Activated CD8-positive, alpha-beta memory T cell treated with anti-CD3 and anti-CD28 coated beads, Interleukin-2, amount 50 U/mL, for 1 hour (primary cell): ENCODE data around the gene SEC23B.
"Not testable (repeated sequence)": the region's sequence is repeated elsewhere in the genome, so short reads cannot be mapped to it uniquely, and the experiment has no call there.

Experiments used
- DNase-seq: peaks from one replicate; pipeline ENCODE4 v3.0.0-alpha.2; 2020; ENCODE audit errors: extremely low read depth

The SEC23B gene

GRCh38 chr20:18526761-18527160, 19.0 kb downstream of the SEC23B start:
- not testable (repeated sequence) for DNase-seq

DNA sequence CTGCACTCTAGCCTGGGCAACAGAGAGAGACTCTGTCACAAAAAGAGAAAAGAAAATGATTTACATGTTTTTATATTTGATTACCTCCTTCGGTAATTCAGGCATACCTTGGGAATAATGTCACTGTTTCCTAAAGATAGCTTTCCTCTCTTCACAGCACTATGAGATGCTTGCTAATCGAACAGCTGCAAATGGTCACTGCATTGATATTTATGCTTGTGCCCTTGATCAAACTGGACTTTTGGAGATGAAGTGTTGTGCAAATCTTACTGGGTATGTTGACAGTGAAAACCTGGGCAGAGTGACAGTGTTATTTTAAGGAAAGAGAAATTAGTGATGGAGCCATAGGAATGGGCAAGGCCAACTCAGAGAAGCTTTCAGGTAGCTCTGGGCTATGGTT, 19.6 kb downstream of the SEC23B start:
- no peak for DNase-seq

GRCh38 chr20:18527836-18528235, 20.1 kb downstream of the SEC23B start:
- DNase-seq, result no peak

DNA sequence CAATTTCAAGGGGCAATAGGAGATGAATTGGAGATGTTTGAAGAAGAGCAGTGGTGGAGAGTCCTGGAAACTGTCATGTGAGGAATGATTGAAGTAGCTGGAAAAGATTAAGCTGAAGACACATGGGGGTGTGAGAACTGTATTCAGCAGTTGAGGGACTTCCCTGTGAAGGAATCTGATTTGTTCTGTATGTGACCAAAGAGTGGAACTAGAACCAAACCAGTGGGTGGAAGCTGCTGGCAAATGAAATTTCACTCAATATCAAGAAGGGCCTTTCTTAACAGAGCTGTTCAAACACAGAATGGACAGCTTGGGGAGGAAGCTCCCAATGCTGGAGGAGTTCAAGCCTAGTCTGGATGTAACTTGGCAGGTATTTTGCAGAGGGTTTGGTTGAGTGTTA, 21.3 kb downstream of the SEC23B start:
- no peak for DNase-seq

DNA sequence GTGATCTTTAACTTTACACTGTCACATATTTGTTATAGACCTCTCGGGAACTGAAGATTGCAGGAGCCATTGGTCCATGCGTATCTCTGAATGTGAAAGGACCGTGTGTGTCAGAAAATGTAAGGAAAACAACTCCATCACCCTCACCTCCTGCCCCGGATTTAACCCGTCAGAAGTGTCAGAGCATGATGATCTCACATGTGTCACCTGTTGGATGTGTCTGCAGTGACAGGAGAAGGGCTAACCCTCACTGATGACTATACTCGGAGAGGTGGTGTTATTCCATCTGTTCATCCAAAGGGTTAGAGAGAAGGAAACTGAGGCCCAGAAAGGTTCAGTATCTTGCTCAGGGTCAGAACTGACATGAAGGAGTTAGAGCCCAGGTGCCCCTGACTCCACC, 24.9 kb downstream of the SEC23B start:
- no peak for DNase-seq

- DNase-seq, result no peak
Observed at GRCh38 chr20:18533491-18533890, 25.8 kb downstream of the SEC23B start.

- DNase-seq, result no peak
Observed at GRCh38 chr20:18533978-18534644, 26.4 kb downstream of the SEC23B start.

DNA sequence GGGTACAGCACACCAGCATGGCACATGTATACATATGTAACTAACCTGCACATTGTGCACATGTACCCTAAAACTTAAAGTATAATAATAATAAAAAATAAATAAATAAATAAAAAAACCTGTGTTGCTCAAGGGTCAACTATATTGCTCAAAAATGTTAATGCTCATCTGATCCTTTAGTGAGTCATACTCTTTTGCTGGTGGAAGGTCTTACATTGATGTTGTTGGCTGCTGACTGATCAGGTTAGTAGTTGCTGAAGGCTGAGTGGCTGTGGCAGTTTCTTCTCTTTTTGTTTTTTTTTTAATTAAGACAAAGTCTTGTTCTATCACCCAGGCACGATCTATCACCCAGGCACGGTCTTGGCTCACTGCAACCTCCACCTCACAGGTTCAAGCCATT, 29.9 kb downstream of the SEC23B start:
- DNase-seq, result no peak

DNA sequence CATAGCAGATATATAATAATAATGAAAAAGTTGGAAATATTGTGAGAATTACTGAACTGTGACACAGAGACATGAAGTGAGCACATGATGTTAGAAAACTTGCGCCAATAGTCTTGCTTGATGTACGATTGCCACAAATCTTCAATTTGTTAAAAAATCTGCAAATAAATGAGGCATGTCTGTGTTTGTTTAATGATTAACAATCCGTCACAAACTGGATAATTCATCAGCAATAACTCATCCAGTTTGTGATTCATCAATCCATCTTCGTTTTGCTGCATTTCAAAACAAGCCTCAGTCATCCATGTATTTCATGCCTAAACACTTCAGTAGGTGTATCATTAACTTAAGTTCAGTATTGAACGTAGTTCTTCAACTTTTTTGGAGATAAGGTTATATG, 34.0 kb downstream of the SEC23B start:
- no peak for DNase-seq

DNA sequence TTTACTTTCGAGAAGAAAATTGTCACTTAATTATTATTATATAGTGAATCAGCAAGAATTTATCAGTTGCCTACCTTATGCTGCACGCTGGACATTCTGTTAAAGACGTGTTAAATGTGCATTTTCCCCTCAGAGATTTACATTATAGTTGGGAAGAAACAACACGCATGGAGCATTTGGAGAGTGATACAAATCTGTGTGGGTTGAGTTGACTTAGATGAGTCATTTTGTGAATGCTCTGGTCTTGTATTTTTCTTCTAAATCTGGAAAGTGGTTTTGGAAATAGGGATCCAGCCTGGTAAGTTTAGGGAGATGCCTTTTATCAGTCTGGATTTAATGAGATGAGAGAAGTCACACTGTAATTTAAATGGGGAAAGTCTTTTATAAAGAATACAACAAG, 35.5 kb downstream of the SEC23B start:
- DNase-seq, result no peak

GRCh38 chr20:18543932-18544331, 36.2 kb downstream of the SEC23B start:
- DNase-seq, result no peak

DNA sequence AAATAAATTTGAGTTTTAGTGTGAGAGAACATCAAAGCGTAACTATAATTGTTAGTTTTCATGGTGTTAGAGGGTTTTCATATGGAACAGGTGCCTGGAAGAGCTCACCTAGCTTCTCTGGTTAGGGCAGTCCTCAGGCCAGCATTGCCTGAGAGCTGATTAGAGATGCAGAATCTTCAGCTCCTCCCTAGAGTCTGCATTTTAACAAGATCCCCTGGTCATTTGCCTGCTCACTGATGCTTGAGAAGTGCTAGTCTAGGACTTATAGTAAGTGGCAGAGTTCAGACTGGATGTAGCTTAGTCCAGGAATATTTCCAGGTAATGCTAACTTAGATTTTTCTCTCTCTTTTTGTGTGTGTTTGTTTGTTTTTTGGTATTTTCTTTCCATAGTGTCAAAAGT, 37.8 kb downstream of the SEC23B start:
- DNase-seq, result no peak

- DNase-seq, result no peak
Observed at GRCh38 chr20:18548465-18548864, 40.7 kb downstream of the SEC23B start.

DNA sequence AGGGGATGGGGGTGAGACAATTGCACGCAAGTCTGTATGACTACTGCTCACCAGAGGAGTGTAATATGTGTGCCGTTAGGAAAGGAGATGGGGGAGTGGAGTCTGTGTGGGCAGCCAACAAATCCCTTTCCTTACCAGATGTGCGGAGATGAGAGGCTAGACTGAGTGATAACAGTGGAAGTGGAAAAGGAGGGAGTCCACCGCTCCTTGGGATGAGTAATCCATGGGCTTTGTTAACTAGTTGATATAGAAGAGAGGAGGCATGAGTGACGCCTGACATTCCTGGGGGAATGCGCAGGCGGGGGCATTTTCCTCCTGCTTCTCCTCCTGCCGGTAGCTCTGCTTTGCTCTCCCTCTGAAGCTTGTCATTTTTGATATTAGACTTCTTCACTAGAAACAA, 46.0 kb downstream of the SEC23B start:
- DNase-seq, result no peak

GRCh38 chr20:18566892-18567738, 59.4 kb downstream of the SEC23B start, which contains the start of gene SMIM26:
SMIM26 (plus strand) TSS chr20:18567432; CDS start chr20:18567479, 47 bp downstream.
- DNase-seq, result peak; percentile 81

DNA sequence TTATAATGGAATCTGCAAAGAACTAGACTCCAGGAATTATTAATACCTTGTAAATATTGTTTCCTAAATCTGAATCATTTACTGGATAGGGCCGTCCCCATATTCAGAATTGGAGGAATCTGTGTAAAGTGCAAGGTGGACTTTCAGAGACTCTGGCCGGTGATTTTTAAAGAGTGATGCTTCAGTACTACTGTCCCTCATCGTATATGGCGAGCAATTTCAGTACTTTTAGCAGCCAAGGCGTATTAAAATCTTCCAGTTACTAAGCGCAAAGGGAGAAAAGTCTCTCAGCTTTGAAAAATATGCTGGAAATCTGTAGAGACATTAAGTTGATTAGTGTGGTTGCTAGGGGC, 60.0 kb downstream of the SEC23B start:
- DNase-seq, result no peak

- DNase-seq, result no peak
Observed at GRCh38 chr20:18571009-18571408, 63.3 kb downstream of the SEC23B start.

- no peak for DNase-seq
Observed at GRCh38 chr20:18571578-18571977, 63.8 kb downstream of the SEC23B start.

DNA sequence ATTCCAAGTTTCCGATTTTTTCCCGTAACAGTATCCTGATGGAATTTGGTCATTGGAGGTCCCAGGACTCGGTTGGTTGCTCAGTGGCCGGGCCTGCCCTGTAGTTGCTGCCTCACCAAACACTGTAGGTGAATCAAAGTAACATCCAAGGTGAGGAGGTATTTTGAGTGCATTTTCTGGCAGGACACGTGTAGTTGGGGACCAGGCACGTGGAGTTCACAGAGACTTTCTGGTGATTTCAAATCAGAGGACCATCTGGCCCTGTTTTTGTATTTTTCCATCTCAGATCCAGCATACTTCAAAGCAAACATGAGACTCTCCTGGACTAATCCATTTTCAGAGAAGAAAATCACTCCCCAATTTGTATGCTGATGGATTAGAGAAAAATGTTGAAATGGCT, 70.2 kb downstream of the SEC23B start:
- DNase-seq, result no peak

DNA sequence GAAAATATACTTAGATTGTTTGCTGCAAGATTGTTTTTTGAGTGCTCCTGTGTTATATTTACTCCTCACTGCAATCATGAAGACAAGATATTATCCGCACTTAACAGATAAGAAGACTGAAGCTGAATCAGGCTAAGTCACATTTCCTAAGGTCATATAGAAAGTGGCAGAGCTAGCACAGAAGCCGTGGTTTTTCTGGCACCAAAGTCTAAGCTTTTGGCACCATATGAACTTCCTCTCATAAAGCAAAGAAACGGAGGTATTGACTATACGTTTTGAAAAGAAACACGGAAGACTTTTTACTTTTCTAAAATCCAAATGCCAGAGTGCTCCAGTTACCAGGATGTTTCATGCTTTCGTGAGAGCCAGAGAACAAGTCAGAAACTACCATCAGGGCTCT, 70.8 kb downstream of the SEC23B start:
- no peak for DNase-seq

DNA sequence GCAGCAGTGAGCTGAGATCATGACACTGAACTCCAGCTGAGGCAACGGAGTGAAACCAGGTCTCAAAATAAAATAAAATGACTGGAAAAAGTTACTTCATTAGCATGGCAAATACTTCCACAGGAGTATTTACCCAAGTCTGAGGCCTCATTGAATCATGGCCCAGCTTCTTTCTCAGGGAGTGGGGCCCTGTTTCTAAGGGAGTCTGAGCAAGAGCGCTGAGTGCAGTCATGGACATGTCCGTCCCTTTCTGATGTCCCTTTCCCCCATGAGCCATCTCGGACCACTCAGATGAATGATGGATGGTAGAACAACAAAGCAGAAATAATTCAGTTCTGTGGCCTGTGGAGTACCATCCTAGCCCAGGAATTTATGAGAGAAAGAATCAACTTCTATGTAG, 72.3 kb downstream of the SEC23B start:
- no peak for DNase-seq

DNA sequence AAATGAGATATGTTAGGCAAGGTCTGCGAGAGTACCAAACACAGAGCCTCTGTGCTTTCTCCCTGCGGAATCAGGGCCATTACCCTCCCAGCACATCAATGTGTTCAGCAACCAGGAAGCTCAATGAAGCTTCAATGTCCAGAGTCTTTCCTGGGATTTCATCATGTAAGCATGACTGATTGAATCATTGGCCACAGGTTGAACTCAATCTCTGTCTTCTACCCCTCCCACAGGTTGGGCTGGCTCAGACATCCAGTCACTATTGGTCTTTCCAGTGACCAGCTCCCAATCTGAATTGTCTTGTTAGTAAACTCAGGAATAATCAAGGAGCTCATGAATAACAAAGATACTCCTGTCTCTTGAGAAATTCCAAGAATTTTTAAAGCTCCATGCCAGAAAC, 77.4 kb downstream of the SEC23B start:
- DNase-seq, result no peak
